T-cell (primary cell): ENCODE results near the gene ALDH18A1. TPM values are rescaled to one million over a fixed set of nuclear protein-coding genes. Genes with fewer than 3 reads are reported as not detected.
"Not testable (repeated sequence)": the region's sequence is repeated elsewhere in the genome, so short reads cannot be mapped to it uniquely, and the experiment has no call there.

Source experiments
- ATAC-seq, 4 experiments: fragments of 200-7000 bp in 3 of 4; fragments of 150-1000 bp in 1 of 4; cut with Tn5 transposase; replicated peaks in 1 of 4; 1 replicate in 3 of 4; 2 replicates in 1 of 4; pipeline ENCODE4 v1.10.0; 2021; ENCODE audit warnings: moderate library complexity in 3 of 4, mild to moderate bottlenecking in 2 of 4, moderate number of reproducible peaks in 1 of 4
- CTCF ChIA-PET, 2 donors: fragments of 300-600 bp; sonication (Branson Sonifier 250); formaldehyde crosslinking; loops; one replicate each; lab custom pipeline; 2022; ENCODE audit warnings: antibody characterized with exemption in 2 of 2; lab: Charles Lee
- POLR2A ChIA-PET, 2 donors: fragments of 300-600 bp; sonication (Branson Sonifier 250); formaldehyde crosslinking; loops; one replicate each; lab custom pipeline; 2022; ENCODE audit warnings: antibody characterized with exemption in 2 of 2; lab: Charles Lee
- DNase-seq, 35 experiments: peaks; one replicate each; pipeline versions ENCODE4 v3.0.0 to v3.0.0-alpha.2; 2013 to 2023
- H3K27ac ChIP-seq: one replicate; pipeline ENCODE4 v1.5.1; 2013; ENCODE audit warnings: low read length
- H3K27me3 ChIP-seq, 2 experiments: replicated peaks in 1 of 2; 1 replicate in 1 of 2; 2 replicates in 1 of 2; pipeline versions ENCODE4 v1.6.1 to v1.7.0; 2013; ENCODE audit warnings: low read length in 1 of 2, mixed read lengths in 1 of 2; ENCODE audit not compliant: control insufficient read depth in 2 of 2, insufficient read depth in 2 of 2; ENCODE audit errors: extremely low read depth in 1 of 2
- H3K36me3 ChIP-seq, 2 donors: 1 replicate in 1 of 2; 2 replicates in 1 of 2; pipeline versions ENCODE4 v1.6.1 to v1.7.0; 2013; ENCODE audit warnings: low read length in 1 of 2; ENCODE audit not compliant: control insufficient read depth in 2 of 2, insufficient read depth in 1 of 2; ENCODE audit errors: extremely low read depth in 1 of 2
- H3K4me1 ChIP-seq, 2 experiments: 1 replicate in 1 of 2; 2 replicates in 1 of 2; pipeline versions ENCODE4 v1.6.1 to v1.7.0; 2013; ENCODE audit warnings: low read length in 2 of 2, mixed read lengths in 1 of 2; ENCODE audit not compliant: insufficient read depth in 2 of 2, control insufficient read depth in 1 of 2; ENCODE audit errors: extremely low read depth in 1 of 2
- H3K4me3 ChIP-seq, 2 donors: 1 replicate in 1 of 2; 2 replicates in 1 of 2; pipeline versions ENCODE4 v1.5.1 to v1.7.0; 2013; ENCODE audit warnings: mild to moderate bottlenecking in 2 of 2, low read length in 1 of 2, moderate library complexity in 1 of 2; ENCODE audit not compliant: control insufficient read depth in 1 of 2; ENCODE audit errors: extremely low read depth in 1 of 2
- H3K9me3 ChIP-seq: 2 replicates; pipeline ENCODE4 v1.7.0; 2013
- H3K27ac Mint-ChIP-seq, 2 donors: one replicate each; pipeline ENCODE4 v1.8.0; 2020 to 2021; ENCODE audit warnings: mild to moderate bottlenecking in 2 of 2, mixed read lengths in 2 of 2
- H3K27me3 Mint-ChIP-seq, 2 donors: one replicate each; pipeline ENCODE4 v1.8.0; 2021 to 2022; ENCODE audit warnings: mixed read lengths in 2 of 2
- H3K36me3 Mint-ChIP-seq: one replicate; pipeline ENCODE4 v1.8.0; 2021; ENCODE audit warnings: mixed read lengths
- H3K4me1 Mint-ChIP-seq, 3 donors: one replicate each; pipeline ENCODE4 v1.8.0; 2020 to 2022; ENCODE audit warnings: mixed read lengths in 3 of 3, mild to moderate bottlenecking in 1 of 3
- H3K4me3 Mint-ChIP-seq, 3 donors: one replicate each; pipeline ENCODE4 v1.8.0; 2020 to 2022; ENCODE audit warnings: mild to moderate bottlenecking in 3 of 3, mixed read lengths in 3 of 3, moderate library complexity in 3 of 3
- H3K9me3 Mint-ChIP-seq, 3 donors: one replicate each; pipeline ENCODE4 v1.8.0; 2020 to 2022; ENCODE audit warnings: mixed read lengths in 3 of 3
- WGBS: methylation state at CpG from one replicate; pipeline ENCODE4 v1.1.5; 2013; ENCODE audit warnings: missing lambda C conversion rate; ENCODE audit not compliant: insufficient coverage; 5-methylcytosine and 5-hydroxymethylcytosine counted together
- total RNA-seq, 35 experiments: library from RNA in 6 of 35; stranded (reverse) in 6 of 35; fragments of 120-200 nt in 1 of 35; gene quantifications; one replicate each; pipeline versions ENCODE4 v1.2.1 to v1.2.4 and lab custom pipeline; 2013 to 2026

The ALDH18A1 gene
- total RNA-seq, 5 donors from 2014 or later (not counting 1 experiment from before 2014, with no cell fraction given): 24.7 to 32.7 (median 28.4) TPM

- CTCF ChIA-PET: interaction anchor here in 1 of 2 donors (2.6 kb wide), 1 partner anchor 21 kb away, joined by 11 read pairs; the partner anchor contains the start of gene TCTN3
- H3K36me3 Mint-ChIP-seq: peaks cover 28% of the 10 kb centered on the region
Measured at GRCh38 chr10:95672641-95673040, 16.1 kb upstream of the ALDH18A1 start.

GRCh38 chr10:95664543-95664942, 8.0 kb upstream of the ALDH18A1 start:
- Mint-ChIP-seq H3K27me3 (no peaks in the 10 kb centered on the region), H3K4me1 (no peaks in the 10 kb centered on the region), H3K9me3 (no peaks in the 10 kb centered on the region), H3K27ac (no peak overlapping the region), H3K36me3 (peaks cover 20% of the 10 kb centered on the region), H3K4me3 (no peak overlapping the region)
- H3K36me3 ChIP-seq: peaks cover 0 to 17% of the 10 kb centered on the region in 2 donors
- no peaks in the 10 kb centered on the region for H3K9me3 ChIP-seq
- H3K27me3 ChIP-seq: no peaks in the 10 kb centered on the region
- POLR2A ChIA-PET: interaction anchor here in 1 of 2 donors (0.6 kb wide), 1 partner anchor 10 kb away, joined by 3 read pairs; no protein-coding TSS in a partner anchor
- ATAC-seq (no peak), DNase-seq (no peak)
- no peaks in the 10 kb centered on the region for H3K4me1 ChIP-seq
- no peak overlapping the region for H3K27ac ChIP-seq
- CTCF ChIA-PET: interaction anchor here in 1 of 2 donors (0.8 kb wide), 1 partner anchor 8 kb away, joined by 3 read pairs; the partner anchor contains the start of gene ALDH18A1
- no peak overlapping the region for H3K4me3 ChIP-seq

More at GRCh38 chr10:95672641-95673040, 16.1 kb upstream of the ALDH18A1 start:
- H3K4me3 ChIP-seq, H3K4me3 Mint-ChIP-seq, H3K27me3 ChIP-seq, ATAC-seq, H3K4me1 ChIP-seq, H3K4me1 Mint-ChIP-seq, H3K9me3 ChIP-seq, H3K27me3 Mint-ChIP-seq, DNase-seq, H3K27ac Mint-ChIP-seq, H3K9me3 Mint-ChIP-seq, H3K27ac ChIP-seq: not testable (repeated sequence)
- peaks cover 0 to 23% of the 10 kb centered on the region in 2 donors for H3K36me3 ChIP-seq
- POLR2A ChIA-PET: interaction anchor here (0.6 to 1.2 kb wide), 3 partner anchors 9 to 41 kb away, joined by 3 read pairs; no protein-coding TSS in a partner anchor
- 98% methylated on average over 6 of the region's 7 CpGs for WGBS

- no peaks in the 10 kb centered on the region for H3K27me3 ChIP-seq
- no peaks in the 10 kb centered on the region for H3K9me3 ChIP-seq
- H3K4me1 Mint-ChIP-seq: no peaks in the 10 kb centered on the region
- no peak overlapping the region for H3K27ac ChIP-seq
- no peaks in the 10 kb centered on the region for H3K27me3 Mint-ChIP-seq
- no peaks in the 10 kb centered on the region for H3K9me3 Mint-ChIP-seq
- H3K4me3 ChIP-seq: no peak overlapping the region
- peaks cover 0 to 12% of the 10 kb centered on the region in 2 donors for H3K36me3 ChIP-seq
- 78% methylated on average over 1 of the region's 1 CpG for WGBS
- H3K4me1 ChIP-seq: no peaks in the 10 kb centered on the region
- ChIA-PET CTCF (interaction anchor here in 1 of 2 donors (0.6 kb wide), 1 partner anchor 187 kb away, joined by 3 read pairs; no protein-coding TSS in a partner anchor), POLR2A (interaction anchor here in 1 of 2 donors (1.0 kb wide), 1 partner anchor 10 kb away, joined by 3 read pairs; no protein-coding TSS in a partner anchor)
- DNase-seq (no peak), ATAC-seq (no peak)
- H3K36me3 Mint-ChIP-seq: peaks cover 14% of the 10 kb centered on the region
- no peak overlapping the region for H3K27ac Mint-ChIP-seq
- no peak overlapping the region for H3K4me3 Mint-ChIP-seq
Measured at GRCh38 chr10:95663496-95663895, 7.0 kb upstream of the ALDH18A1 start.

- no peak for ATAC-seq
- H3K27ac ChIP-seq: no peak overlapping the region
- DNase-seq: no peak
- H3K36me3 ChIP-seq: peaks cover 0 to 8% of the 10 kb centered on the region in 2 donors
- Mint-ChIP-seq H3K27ac (no peak overlapping the region), H3K4me3 (no peak overlapping the region), H3K27me3 (no peaks in the 10 kb centered on the region), H3K9me3 (no peaks in the 10 kb centered on the region), H3K36me3 (peaks cover 3% of the 10 kb centered on the region), H3K4me1 (peaks cover 1 to 3% (median 3%) of the 10 kb centered on the region in 3 donors)
- ChIA-PET POLR2A (interaction anchor here in 1 of 2 donors (0.5 kb wide), 1 partner anchor 1830 kb away, joined by 7 read pairs; no protein-coding TSS in a partner anchor), CTCF (no interaction called here)
- H3K9me3 ChIP-seq: no peaks in the 10 kb centered on the region
- WGBS: no CpG with 5 or more reads among the region's 1 CpG
- H3K4me1 ChIP-seq: peaks cover 2 to 6% of the 10 kb centered on the region in 2 experiments
- H3K4me3 ChIP-seq: no peak overlapping the region
- no peaks in the 10 kb centered on the region for H3K27me3 ChIP-seq
Measured at GRCh38 chr10:95661818-95662217, 5.3 kb upstream of the ALDH18A1 start.

- Histone ChIP-seq H3K4me1 (peaks cover 8 to 13% of the 10 kb centered on the region in 2 experiments), H3K27ac (no peak overlapping the region), H3K27me3 (no peaks in the 10 kb centered on the region), H3K9me3 (no peaks in the 10 kb centered on the region), H3K4me3 (no peak overlapping the region), H3K36me3 (peaks cover 0 to 8% of the 10 kb centered on the region in 2 donors)
- no peak overlapping the region for H3K27ac Mint-ChIP-seq
- no peaks in the 10 kb centered on the region for H3K27me3 Mint-ChIP-seq
- DNase-seq (no peak), ATAC-seq (no peak)
- no peaks in the 10 kb centered on the region for H3K9me3 Mint-ChIP-seq
- H3K4me1 Mint-ChIP-seq: peaks cover 13 to 14% (median 13%) of the 10 kb centered on the region in 3 donors
- CTCF ChIA-PET: interaction anchor here (0.9 to 1.4 kb wide), 2 partner anchors 33 to 34 kb away, joined by 4 to 8 read pairs; partner anchors contain the start of gene TCTN3 (in 2 of the 2)
- no peak overlapping the region for H3K4me3 Mint-ChIP-seq
- H3K36me3 Mint-ChIP-seq: no peaks in the 10 kb centered on the region
- POLR2A ChIA-PET: no interaction called here
Measured at GRCh38 chr10:95660283-95660682, 3.8 kb upstream of the ALDH18A1 start.

- H3K4me1 ChIP-seq: peaks cover 8 to 13% of the 10 kb centered on the region in 2 experiments
- WGBS: no CpG with 5 or more reads among the region's 1 CpG
- no peaks in the 10 kb centered on the region for H3K9me3 ChIP-seq
- H3K27me3 ChIP-seq: no peaks in the 10 kb centered on the region
- POLR2A ChIA-PET: no interaction called here
- H3K4me3 ChIP-seq: peak overlapping the region; percentile 78 to 81
- DNase-seq (no peak), ATAC-seq (no peak)
- H3K36me3 ChIP-seq: peaks cover 0 to 6% of the 10 kb centered on the region in 2 donors
- CTCF ChIA-PET: interaction anchor here (0.6 to 4.8 kb wide), 4 partner anchors 9 to 217 kb away, joined by 3 to 35 read pairs (median 4); partner anchors contain the start of gene TCTN3 (in 1 of the 2)
- H3K4me3 Mint-ChIP-seq: peak overlapping the region; percentile 97 to 99 (median 99)
- peak overlapping the region in 1 of 2 donors; percentile 90 for H3K27ac Mint-ChIP-seq
- peak overlapping the region; percentile 41 for H3K27ac ChIP-seq
- peaks cover 15% of the 10 kb centered on the region for H3K36me3 Mint-ChIP-seq
- H3K27me3 Mint-ChIP-seq: no peaks in the 10 kb centered on the region
- peaks cover 23 to 29% (median 28%) of the 10 kb centered on the region in 3 donors for H3K4me1 Mint-ChIP-seq
- no peaks in the 10 kb centered on the region for H3K9me3 Mint-ChIP-seq
Measured at GRCh38 chr10:95657250-95657649, 739 bp upstream of the ALDH18A1 start.
